Stimulated activated memory B cell treated with anti-CD40 and anti-IgM and Interleukin-4, amounts not matched to agents 10 μg/mL and 1 μg/mL and 100 μg/mL, for 72 hours (primary cell): ENCODE results near the gene RPL37.
"Not testable (repeated sequence)": the region's sequence is repeated elsewhere in the genome, so short reads cannot be mapped to it uniquely, and the experiment has no call there.

ENCODE experiments used
- ATAC-seq: fragments of 150-1000 bp; cut with Tn5 transposase; 2 replicates; pipeline ENCODE4 v1.10.0; 2021
- H3K27ac Mint-ChIP-seq: one replicate; pipeline ENCODE4 v1.8.0; 2022; ENCODE audit warnings: mild to moderate bottlenecking, mixed read lengths
- H3K27me3 Mint-ChIP-seq: one replicate; pipeline ENCODE4 v1.8.0; 2022; ENCODE audit warnings: mixed read lengths
- H3K36me3 Mint-ChIP-seq: one replicate; pipeline ENCODE4 v1.8.0; 2022; ENCODE audit warnings: mixed read lengths
- H3K4me1 Mint-ChIP-seq: one replicate; pipeline ENCODE4 v1.8.0; 2022; ENCODE audit warnings: mixed read lengths
- H3K4me3 Mint-ChIP-seq: one replicate; pipeline ENCODE4 v1.8.0; 2022; ENCODE audit warnings: mild to moderate bottlenecking, moderate library complexity, mixed read lengths
- H3K9me3 Mint-ChIP-seq: one replicate; pipeline ENCODE4 v1.8.0; 2022; ENCODE audit warnings: mixed read lengths

The RPL37 gene

DNA sequence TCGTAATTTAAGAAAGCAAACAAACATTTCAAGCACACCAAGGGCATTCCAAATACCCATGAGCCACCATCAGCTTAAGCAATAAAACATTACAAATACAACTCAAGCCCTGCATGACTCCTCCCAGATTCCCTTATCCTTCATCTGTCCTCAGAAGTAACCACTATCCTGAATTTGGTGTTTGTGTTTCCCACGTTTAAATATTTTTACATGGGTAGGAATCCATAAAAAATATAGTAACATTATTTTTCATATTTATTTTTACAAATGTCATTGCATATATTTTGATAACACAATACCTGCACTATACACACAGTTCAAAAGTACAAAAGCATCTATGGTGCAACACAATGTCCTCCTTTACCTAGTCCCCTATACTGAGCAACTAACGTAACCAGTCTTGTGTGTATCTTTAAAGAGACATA, 43.3 kb downstream of the RPL37 start:
- H3K9me3 Mint-ChIP-seq = peaks cover 6% of the 10 kb centered on the region
- H3K4me3 Mint-ChIP-seq = no peak overlapping the region
- no peaks in the 10 kb centered on the region for H3K27me3 Mint-ChIP-seq
- H3K4me1 Mint-ChIP-seq = peaks cover 74% of the 10 kb centered on the region
- peaks cover 35% of the 10 kb centered on the region for H3K36me3 Mint-ChIP-seq
- H3K27ac Mint-ChIP-seq = no peak overlapping the region
- ATAC-seq = no peak

DNA sequence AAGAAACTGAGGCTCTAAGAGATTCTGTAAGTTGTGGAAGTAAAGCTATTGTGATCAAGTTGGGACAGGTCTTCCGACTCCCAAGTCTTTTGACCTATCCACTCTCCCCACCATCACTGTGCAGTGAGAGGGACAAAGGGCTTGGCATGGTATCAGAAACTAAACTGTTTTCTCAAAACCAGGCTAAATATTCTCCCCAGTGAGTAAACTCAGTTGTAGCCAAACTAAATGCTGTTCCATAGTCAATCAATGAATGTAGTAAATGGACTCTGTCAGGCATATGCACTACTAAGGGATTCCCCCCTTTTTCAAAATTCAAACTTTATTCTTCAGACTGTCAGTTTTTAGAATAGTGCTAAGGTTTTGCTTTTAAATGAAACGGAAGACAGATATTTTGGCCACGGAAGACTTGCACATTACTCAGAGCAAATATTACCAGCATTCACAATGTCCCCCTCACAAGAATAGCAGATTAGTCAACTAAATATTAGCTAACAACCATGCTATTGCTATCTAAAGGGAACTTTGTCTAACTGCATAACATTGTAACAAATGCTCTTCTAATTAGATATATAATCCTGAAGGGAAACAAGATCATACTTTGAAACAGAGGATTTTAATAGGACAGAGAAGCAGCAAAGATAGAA, 44.0 kb downstream of the RPL37 start:
- Mint-ChIP-seq H3K4me1 (peaks cover 67% of the 10 kb centered on the region), H3K27ac (no peak overlapping the region), H3K4me3 (no peak overlapping the region), H3K36me3 (peaks cover 42% of the 10 kb centered on the region), H3K9me3 (peaks cover 6% of the 10 kb centered on the region), H3K27me3 (no peaks in the 10 kb centered on the region)
- ATAC-seq = no peak

DNA sequence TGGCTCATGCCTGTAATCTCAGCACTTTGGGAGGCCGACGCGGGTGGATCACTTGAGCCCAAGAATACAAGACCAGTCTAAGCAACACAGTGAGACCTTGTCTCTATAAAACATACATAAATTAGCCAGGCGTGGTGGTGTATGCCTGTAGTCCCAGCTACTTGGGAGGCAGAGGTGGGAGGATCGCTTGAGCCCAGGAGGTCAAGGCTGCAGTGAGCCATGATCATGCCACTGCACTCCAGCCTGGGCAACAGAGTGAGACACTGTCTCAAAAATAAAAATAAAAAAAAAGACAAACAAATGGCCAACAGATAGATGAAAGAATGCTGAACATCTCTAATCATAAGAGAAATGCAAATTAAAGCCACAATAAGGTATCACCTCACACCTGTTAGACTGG, 46.1 kb downstream of the RPL37 start:
- not testable (repeated sequence) for ATAC-seq, H3K4me3 Mint-ChIP-seq, H3K27me3 Mint-ChIP-seq, H3K9me3 Mint-ChIP-seq, H3K27ac Mint-ChIP-seq
- Mint-ChIP-seq H3K4me1 (peaks cover 66% of the 10 kb centered on the region), H3K36me3 (peaks cover 37% of the 10 kb centered on the region)

DNA sequence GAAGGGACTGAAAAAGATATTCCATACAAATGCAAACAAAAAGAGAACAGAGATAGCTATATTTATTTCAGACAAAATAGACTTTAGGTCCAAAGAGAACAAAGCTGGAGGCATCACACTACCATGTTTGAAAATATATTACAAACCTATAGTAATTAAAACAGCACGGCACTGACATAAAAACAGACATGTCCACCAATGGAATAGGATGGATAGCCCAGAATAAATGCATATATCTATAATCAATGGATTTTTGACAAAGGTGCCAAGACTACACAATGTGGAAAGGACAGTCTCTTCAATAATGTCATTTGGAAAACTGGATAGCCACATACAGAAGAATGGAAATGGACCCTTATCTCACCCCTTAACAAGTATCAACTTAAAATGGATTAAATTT, 47.0 kb downstream of the RPL37 start:
- no peaks in the 10 kb centered on the region for H3K27me3 Mint-ChIP-seq
- no peak for ATAC-seq
- no peak overlapping the region for H3K4me3 Mint-ChIP-seq
- H3K4me1 Mint-ChIP-seq = peaks cover 58% of the 10 kb centered on the region
- H3K27ac Mint-ChIP-seq = no peak overlapping the region
- peaks cover 6% of the 10 kb centered on the region for H3K9me3 Mint-ChIP-seq
- peaks cover 36% of the 10 kb centered on the region for H3K36me3 Mint-ChIP-seq

DNA sequence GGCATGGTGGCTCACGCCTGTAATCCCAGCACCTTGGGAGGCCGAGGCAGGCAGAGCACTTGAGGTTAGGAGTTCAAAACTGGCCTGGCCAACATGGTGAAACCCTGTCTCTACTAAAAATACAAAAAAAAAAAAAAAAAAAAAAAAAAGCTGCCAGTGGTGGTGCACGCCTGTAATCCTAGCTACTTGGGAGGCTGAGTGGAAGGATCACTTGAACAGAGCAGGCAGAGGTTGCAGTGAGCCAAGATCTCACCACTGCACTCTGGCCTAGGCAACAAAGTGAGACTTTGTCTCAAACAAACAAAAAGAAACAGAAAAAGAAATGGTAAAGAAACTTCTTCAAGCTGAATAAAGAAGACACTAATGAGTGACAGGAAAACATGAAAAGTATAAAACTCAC, 48.4 kb downstream of the RPL37 start:
- not testable (repeated sequence) for H3K27me3 Mint-ChIP-seq

DNA sequence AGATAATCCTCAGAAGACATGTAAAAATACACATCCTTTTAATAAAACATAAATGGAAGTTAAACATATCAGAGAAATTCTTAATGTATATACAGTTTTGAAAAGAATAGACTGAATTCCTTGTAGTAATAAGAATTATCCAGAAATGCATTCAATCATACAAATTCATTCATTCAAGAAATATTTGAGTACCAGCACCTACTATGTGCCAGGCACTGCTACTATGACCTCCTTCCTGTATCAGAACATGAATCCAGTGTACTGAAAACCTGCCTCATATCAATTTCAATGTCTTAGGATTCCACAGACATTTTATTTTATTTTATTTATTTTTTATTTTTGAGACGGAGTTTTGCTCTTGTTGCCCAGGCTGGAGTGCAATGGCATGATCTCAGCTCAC, 50.1 kb downstream of the RPL37 start:
- Mint-ChIP-seq H3K9me3 (peaks cover 6% of the 10 kb centered on the region), H3K27ac (no peak overlapping the region), H3K4me1 (peaks cover 59% of the 10 kb centered on the region), H3K27me3 (no peaks in the 10 kb centered on the region), H3K36me3 (peaks cover 36% of the 10 kb centered on the region), H3K4me3 (no peak overlapping the region)
- ATAC-seq = no peak

More for the DNA sequence above, 48.4 kb downstream of the RPL37 start:
- not testable (repeated sequence) for H3K4me3 Mint-ChIP-seq, ATAC-seq, H3K9me3 Mint-ChIP-seq, H3K27ac Mint-ChIP-seq
- Mint-ChIP-seq H3K36me3 (peaks cover 36% of the 10 kb centered on the region), H3K4me1 (peaks cover 68% of the 10 kb centered on the region)

DNA sequence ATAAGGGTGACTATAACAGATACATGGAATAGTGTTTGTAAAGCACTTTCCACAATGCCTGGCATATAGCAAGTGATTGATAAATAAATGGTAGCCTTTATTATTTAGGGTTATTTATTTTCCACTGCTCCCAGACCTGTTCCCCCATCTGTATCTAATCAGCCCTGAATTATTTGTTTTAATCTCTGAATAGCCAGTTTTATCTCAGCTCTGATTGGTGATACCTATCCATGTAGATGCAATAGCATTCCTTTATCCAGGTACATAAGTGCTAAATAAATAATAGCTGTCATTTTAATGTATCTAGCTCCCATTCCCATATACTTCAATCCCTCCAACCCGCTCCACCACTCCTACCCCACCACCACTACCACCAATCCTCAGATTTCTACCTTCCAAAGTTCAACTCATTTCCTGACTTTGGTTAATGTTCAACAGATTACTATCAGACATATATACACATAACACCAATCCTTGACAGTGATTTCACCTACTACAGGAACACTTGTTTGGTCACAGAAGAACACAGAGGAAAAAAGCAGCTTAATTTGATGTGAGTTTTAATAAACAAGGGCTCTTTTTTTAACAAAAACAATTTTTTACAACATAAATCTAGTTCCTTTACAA, 50.9 kb downstream of the RPL37 start:
- peaks cover 6% of the 10 kb centered on the region for H3K9me3 Mint-ChIP-seq
- peaks cover 34% of the 10 kb centered on the region for H3K36me3 Mint-ChIP-seq
- no peak for ATAC-seq
- peaks cover 51% of the 10 kb centered on the region for H3K4me1 Mint-ChIP-seq
- no peak overlapping the region for H3K4me3 Mint-ChIP-seq
- H3K27me3 Mint-ChIP-seq = no peaks in the 10 kb centered on the region
- no peak overlapping the region for H3K27ac Mint-ChIP-seq

DNA sequence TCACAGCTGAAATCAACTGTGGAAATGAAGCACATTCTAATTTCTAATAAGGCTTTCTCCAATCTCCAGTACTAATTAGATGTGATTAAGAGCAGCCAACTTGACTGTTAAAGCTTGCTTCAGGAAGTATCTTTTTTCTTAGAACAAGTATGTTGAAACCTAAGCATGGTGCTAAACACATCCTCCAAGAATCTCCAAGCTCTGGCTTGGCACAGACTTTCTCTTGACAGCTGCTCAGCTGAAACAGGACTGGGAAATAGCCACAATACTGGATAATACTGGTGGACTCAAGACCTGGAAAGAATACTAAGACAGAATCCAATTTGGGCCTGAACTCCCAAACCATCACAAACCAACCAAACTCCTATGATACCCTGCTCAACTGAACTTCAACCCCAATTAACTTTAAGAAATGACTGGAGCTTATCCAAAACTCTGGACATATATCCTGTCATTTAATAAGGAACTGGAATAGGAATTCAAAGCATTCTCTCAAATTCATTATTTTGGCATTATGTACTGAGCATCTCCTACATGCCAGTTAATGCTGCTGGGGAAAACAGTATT, 53.1 kb downstream of the RPL37 start:
- ATAC-seq = no peak
- H3K27me3 Mint-ChIP-seq = no peaks in the 10 kb centered on the region
- no peaks in the 10 kb centered on the region for H3K9me3 Mint-ChIP-seq
- H3K36me3 Mint-ChIP-seq = peaks cover 18% of the 10 kb centered on the region
- no peak overlapping the region for H3K27ac Mint-ChIP-seq
- H3K4me3 Mint-ChIP-seq = no peak overlapping the region
- peaks cover 34% of the 10 kb centered on the region for H3K4me1 Mint-ChIP-seq

DNA sequence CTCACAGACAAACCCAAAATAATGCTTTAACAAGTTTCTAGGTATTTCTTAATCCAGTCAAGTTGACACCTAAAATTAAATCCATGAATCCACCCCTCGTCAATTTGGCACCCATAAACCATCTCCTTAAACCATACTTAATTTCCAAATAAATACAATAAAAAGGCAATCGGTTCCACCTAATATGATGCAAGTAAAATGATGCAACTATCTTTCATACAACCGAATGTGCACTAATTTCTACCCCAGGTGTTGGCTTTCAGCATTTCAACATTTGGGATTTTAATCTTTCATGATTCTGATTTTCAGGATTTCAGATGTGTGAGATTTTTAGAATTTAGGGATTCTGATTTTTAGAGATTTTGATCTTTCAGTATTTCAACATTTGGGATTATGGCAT, 54.2 kb downstream of the RPL37 start:
- H3K9me3 Mint-ChIP-seq = no peaks in the 10 kb centered on the region
- peaks cover 18% of the 10 kb centered on the region for H3K36me3 Mint-ChIP-seq
- H3K27me3 Mint-ChIP-seq = no peaks in the 10 kb centered on the region
- peaks cover 42% of the 10 kb centered on the region for H3K4me1 Mint-ChIP-seq
- no peak overlapping the region for H3K4me3 Mint-ChIP-seq
- no peak overlapping the region for H3K27ac Mint-ChIP-seq
- no peak for ATAC-seq

DNA sequence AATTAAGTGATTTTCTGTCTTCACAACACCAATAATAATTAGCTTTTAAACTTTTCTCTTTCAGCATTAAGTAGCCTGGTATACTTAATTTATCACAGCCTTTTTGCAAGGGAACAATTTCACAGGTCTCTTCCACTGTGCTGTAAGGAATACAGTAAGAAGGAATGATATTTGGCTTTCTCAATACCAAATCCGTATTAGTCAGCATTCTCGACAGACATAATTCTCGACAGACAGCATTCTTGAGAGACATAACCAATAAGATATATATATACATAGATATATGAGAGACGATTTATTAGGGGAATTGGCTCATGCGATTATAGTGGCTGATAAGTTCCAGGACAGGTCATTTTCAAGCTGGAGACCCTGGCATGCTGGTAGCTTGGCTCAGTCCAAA, 54.8 kb downstream of the RPL37 start:
- no peak overlapping the region for H3K27ac Mint-ChIP-seq
- H3K36me3 Mint-ChIP-seq = peaks cover 19% of the 10 kb centered on the region
- H3K4me3 Mint-ChIP-seq = no peak overlapping the region
- no peak for ATAC-seq
- peaks cover 39% of the 10 kb centered on the region for H3K4me1 Mint-ChIP-seq
- H3K27me3 Mint-ChIP-seq = no peaks in the 10 kb centered on the region
- H3K9me3 Mint-ChIP-seq = no peaks in the 10 kb centered on the region

DNA sequence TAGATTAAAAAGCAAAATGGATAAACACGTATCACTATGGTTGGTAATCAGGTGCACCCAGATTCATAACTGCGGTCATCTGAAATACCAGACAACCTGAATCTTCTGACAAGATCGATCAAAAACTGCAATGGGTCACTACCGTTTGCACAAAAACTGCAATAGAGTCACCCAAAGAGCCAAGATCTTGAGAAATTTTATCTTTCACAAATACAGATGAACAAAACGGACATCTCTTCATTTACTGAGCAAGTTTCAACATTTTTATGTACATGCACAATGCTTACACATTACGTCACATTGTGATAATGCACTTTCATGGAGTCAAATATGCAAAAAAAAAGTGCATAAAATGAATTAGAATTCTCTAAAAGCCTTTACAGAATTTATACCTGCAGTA, 55.5 kb downstream of the RPL37 start:
- Mint-ChIP-seq H3K27ac (no peak overlapping the region), H3K27me3 (no peaks in the 10 kb centered on the region), H3K36me3 (peaks cover 19% of the 10 kb centered on the region), H3K9me3 (no peaks in the 10 kb centered on the region), H3K4me1 (peaks cover 38% of the 10 kb centered on the region), H3K4me3 (no peak overlapping the region)
- ATAC-seq = no peak

DNA sequence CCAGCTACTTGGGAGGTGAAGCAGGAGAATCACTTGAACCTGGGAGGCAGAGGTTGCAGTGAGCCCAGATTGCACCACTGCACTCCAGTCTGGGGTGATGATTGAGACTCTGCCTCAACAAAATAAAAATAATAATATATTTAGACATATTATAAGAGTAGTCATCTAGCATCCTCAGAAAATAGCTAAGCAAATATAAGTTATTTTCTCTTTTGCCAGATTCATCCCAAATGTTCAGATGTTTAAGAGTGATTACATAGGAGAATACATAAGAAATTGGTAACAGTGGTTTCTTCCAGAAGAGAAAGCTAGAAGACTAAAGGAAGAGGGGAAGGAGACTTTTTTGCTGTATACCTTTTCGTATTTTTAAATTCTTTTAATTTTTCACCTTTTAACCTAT, 56.9 kb downstream of the RPL37 start:
- H3K9me3 Mint-ChIP-seq = no peaks in the 10 kb centered on the region
- ATAC-seq = no peak
- H3K27ac Mint-ChIP-seq = no peak overlapping the region
- no peak overlapping the region for H3K4me3 Mint-ChIP-seq
- H3K4me1 Mint-ChIP-seq = peaks cover 30% of the 10 kb centered on the region
- no peaks in the 10 kb centered on the region for H3K27me3 Mint-ChIP-seq
- H3K36me3 Mint-ChIP-seq = peaks cover 30% of the 10 kb centered on the region

DNA sequence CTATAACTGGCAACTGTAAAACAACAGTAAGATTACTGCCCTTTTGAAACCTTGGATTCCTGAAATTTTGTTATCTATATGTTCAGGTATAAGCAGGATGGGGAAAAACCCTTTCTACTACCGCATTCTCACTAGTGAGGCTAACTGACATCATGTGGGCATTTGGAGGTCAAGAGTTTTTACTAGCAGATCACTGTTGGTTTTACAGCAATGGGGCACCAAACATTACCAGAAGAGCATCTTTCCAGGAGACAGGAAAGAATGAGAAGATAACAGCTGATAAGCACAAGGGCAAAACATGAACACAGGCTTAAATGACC, 58.4 kb downstream of the RPL37 start:
- Mint-ChIP-seq H3K9me3 (no peaks in the 10 kb centered on the region), H3K4me3 (no peak overlapping the region), H3K27ac (peak overlapping the region; percentile 5), H3K36me3 (peaks cover 31% of the 10 kb centered on the region), H3K27me3 (no peaks in the 10 kb centered on the region), H3K4me1 (peaks cover 20% of the 10 kb centered on the region)
- ATAC-seq = no peak

DNA sequence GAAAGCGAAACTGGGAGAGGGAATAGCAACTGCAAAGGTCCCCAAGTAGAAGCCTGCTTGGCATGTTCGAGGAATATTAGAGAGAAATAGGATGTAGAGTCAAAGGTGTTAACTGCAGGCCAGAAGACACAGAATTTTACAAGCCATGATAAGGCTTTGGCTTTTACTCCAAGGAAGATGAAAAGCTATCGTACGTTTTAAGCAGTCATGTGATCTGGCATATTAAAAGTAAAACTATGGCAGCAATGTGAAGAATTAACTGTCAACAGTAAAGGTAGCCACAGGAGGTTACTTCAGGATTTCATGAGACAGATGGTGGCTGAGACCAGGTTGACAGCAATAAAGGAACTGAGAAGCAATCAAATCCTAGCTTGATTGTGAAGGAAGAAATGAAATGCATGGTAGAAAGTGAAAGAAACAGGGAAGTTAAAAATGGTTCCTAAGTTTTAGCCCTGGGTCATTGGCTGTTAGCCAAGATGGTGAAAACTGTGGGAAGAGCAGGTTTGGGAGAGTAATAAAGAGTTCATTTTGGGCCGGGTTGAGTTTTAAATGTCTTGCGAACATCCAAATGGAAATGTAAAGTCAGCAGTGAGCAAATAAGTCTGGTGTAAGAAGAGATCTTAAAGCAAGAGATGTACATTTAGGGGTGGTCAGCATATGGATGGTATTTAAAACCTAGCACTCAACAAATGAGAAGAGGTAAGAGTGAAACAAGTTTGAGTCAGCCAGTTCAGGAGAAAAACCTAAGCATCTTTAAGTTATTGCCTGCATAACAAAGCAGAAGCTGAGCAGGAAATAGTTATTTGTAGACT, 59.0 kb downstream of the RPL37 start:
- H3K27me3 Mint-ChIP-seq = no peaks in the 10 kb centered on the region
- no peaks in the 10 kb centered on the region for H3K9me3 Mint-ChIP-seq
- peak overlapping the region; percentile 5 for H3K27ac Mint-ChIP-seq
- H3K4me1 Mint-ChIP-seq = peaks cover 17% of the 10 kb centered on the region
- peaks cover 33% of the 10 kb centered on the region for H3K36me3 Mint-ChIP-seq
- H3K4me3 Mint-ChIP-seq = no peak overlapping the region
- no peak for ATAC-seq
